Measurements from ENCODE around the gene CYB5R3.

DNA sequence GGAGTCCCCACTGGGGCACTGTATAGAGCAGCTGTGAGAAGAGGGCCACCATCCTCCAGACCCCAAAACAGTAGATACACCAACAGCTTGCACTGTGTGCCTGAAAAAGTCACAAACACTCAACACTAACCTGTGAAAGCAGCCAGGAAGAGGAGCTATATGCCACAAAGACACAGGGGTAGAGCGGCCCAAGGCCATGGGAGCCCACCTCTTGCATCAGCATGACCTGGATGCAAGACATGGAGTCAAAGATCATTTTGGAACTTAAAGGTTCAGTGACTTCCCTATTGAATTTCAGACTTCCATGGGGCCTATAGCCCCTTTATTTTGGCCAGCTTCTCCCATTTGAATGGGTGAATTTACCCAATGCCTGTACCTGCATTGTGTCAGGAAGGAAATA lies 29.7 kb upstream of the CYB5R3 start:
- no peak for TF ChIP-seq EP300 (IDR thresholded peaks at IDR 0.05; ENCODE audit: borderline replicate concordance)
- TF ChIP-seq, protein P1, sequence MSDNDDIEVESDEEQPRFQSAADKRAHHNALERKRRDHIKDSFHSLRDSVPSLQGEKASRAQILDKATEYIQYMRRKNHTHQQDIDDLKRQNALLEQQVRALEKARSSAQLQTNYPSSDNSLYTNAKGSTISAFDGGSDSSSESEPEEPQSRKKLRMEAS (IDR thresholded peaks at IDR 0.05), result no peak

Data from Ishikawa (cell line).